Measurements from ENCODE around the gene TMEM63B.

Gene TMEM63B

DNA sequence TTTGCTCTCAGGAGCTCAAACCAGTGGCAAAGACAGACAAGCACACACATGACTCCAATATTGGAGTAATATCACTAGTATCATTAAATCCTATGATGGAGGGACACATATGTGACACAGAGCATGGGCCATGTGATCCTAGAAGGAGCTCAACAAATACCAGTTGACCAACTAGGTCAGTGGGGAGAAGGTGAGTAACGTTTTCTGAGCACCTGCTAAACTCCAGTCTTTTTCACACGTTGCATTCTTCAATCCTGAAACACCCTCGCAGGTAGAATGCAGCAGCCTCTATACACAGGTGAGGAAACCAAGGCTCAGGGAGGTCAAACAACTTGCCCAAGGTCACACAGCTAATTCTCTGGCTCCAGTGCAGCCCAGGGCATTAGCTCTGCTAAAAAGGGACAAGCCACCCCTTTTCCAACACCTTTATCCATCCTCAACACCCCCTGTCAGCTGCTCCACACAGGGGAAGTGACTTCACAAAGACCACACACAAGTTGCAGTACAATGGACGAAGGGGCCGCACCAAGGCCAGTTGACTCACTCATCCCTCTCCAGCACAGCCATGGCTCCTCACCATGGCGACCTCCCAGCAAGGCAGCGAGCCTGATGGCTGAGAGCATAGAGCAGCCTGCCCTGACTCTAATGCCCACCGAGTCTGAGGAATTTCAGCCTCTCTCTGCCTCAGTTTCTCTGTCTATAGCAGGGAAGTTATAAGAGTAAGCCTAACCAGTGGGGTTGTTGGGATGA, 35.7 kb downstream of the TMEM63B start:
- DNase-seq (ENCODE audit: low read depth) = no peak
- no peak for TF ChIP-seq CTCF (IDR thresholded peaks at IDR 0.05; ENCODE audit: low read length, missing control alignments)
- H3K4me3 ChIP-seq (replicated peaks; ENCODE audit: low read depth, low read length) = no peak overlapping the region

- DNase-seq (ENCODE audit: low read depth) = no peak
- TF ChIP-seq CTCF (IDR thresholded peaks at IDR 0.05; ENCODE audit: low read length, missing control alignments) = no peak
- H3K4me3 ChIP-seq (replicated peaks; ENCODE audit: low read depth, low read length) = no peak overlapping the region
Measured at GRCh38 chr6:44166116-44166515, 38.8 kb downstream of the TMEM63B start.

DNA sequence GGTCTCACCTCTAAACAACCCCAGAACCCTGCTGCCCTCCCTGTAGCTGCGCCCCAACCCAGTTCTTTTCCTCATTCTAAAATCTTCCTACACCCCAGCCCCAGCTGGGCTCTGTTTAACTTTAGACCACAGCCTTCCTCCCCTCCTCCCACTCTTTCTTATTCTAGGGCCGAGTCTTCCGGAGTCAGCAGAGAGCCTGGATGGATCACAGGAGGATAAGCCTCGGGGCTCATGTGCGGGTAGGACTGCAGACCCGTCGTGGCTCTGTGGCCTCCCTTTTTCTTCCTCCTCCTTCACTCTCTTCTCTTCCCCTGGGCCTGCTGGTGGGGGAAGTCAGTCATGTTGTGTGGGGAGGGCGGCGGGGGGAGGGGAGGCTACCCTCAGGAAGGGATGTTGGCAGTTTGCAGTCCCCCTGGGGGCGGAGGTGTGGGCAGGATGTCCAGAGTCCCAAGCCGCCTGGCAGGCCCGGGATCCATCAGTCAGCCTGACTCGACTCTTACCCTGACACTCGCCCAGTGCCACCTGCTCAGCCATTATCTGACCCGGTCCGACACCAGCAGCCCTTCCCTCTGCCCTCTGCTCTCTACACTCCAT, 39.3 kb downstream of the TMEM63B start:
- TF ChIP-seq CTCF (IDR thresholded peaks at IDR 0.05; ENCODE audit: low read length, missing control alignments) = no peak
- DNase-seq (ENCODE audit: low read depth) = no peak
- no peak overlapping the region for H3K4me3 ChIP-seq (replicated peaks; ENCODE audit: low read depth, low read length)

DNA sequence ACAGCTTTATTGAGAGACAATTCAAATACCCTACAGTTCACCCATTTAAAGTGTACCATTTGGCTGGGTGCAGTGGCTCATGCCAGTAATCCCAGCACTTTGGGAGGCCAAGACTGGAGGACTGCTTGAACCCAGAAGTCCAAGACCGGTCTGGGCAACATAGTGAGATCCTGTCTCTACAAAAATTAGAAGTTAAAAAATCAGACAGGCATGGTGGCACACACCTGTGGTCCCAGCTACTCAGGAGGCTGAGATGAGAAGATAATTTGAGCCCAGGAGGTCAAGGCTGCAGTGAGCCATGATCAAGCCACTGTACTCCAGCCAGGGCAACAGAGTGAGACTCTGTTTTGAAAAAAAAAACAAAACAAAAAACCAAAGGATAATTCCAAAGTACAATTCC, 40.2 kb downstream of the TMEM63B start:
- TF ChIP-seq CTCF (IDR thresholded peaks at IDR 0.05; ENCODE audit: low read length, missing control alignments) = no peak
- no peak overlapping the region for H3K4me3 ChIP-seq (replicated peaks; ENCODE audit: low read depth, low read length)
- no peak for DNase-seq (ENCODE audit: low read depth)

- no peak overlapping the region for H3K4me3 ChIP-seq (replicated peaks; ENCODE audit: low read depth, low read length)
- no peak for TF ChIP-seq CTCF (IDR thresholded peaks at IDR 0.05; ENCODE audit: low read length, missing control alignments)
- no peak for DNase-seq (ENCODE audit: low read depth)
Measured at GRCh38 chr6:44169154-44169553, 41.8 kb downstream of the TMEM63B start.

- TF ChIP-seq CTCF (IDR thresholded peaks at IDR 0.05; ENCODE audit: low read length, missing control alignments) = no peak
- DNase-seq (ENCODE audit: low read depth) = no peak
- H3K4me3 ChIP-seq (replicated peaks; ENCODE audit: low read depth, low read length) = no peak overlapping the region
Measured at GRCh38 chr6:44169886-44170570, 42.7 kb downstream of the TMEM63B start.
